KBM-7 (cell line): ENCODE measurements around the gene C11orf21.
A peak's percentile ranks its signal among the peaks of the same experiment; 100 is the strongest.

Experiments
- DNase-seq: peaks from one replicate; pipeline ENCODE4 v3.0.0-alpha.2; 2015
- in situ Hi-C: fragments of 300-500 bp; cut with MboI; formaldehyde crosslinking; loops from 2 replicates; pipeline ENCODE4 v1.14.3; 2020; ENCODE audit warnings: low sequenced_read_pairs, low pct_unique_long_range_greater_than_20kb, mixed read lengths

C11orf21 gene

GRCh38 chr11:2265854-2266585 is 35.7 kb downstream of the C11orf21 start:
- in situ Hi-C loops: no loop called here
- DNase-seq: peak; percentile 3

GRCh38 chr11:2265396-2265795 is 36.3 kb downstream of the C11orf21 start:
- DNase-seq: peak; percentile 44
- in situ Hi-C loops: no loop called here

GRCh38 chr11:2264366-2265053 is 37.2 kb downstream of the C11orf21 start:
- in situ Hi-C loops: no loop called here
- no peak for DNase-seq

- DNase-seq: no peak
- in situ Hi-C loops: no loop called here
Observed at GRCh38 chr11:2263724-2264360, 37.9 kb downstream of the C11orf21 start.

- DNase-seq: no peak
- in situ Hi-C loops: no loop called here
Observed at GRCh38 chr11:2263071-2263565, 38.6 kb downstream of the C11orf21 start.

- in situ Hi-C loops: no loop called here
Observed at GRCh38 chr11:2262301-2263070, 39.2 kb downstream of the C11orf21 start.

GRCh38 chr11:2261436-2262230 is 40.1 kb downstream of the C11orf21 start:
- DNase-seq: no peak
- in situ Hi-C loops: no loop called here

More at GRCh38 chr11:2262301-2263070, 39.2 kb downstream of the C11orf21 start:
- DNase-seq: no peak

- in situ Hi-C loops: no loop called here
- DNase-seq: no peak
Observed at GRCh38 chr11:2260491-2261364, 41.0 kb downstream of the C11orf21 start.

- no peak for DNase-seq
- in situ Hi-C loops: no loop called here
Observed at GRCh38 chr11:2259897-2260451, 41.7 kb downstream of the C11orf21 start.

- in situ Hi-C loops: no loop called here
- no peak for DNase-seq
Observed at GRCh38 chr11:2259466-2259830, 42.3 kb downstream of the C11orf21 start.

- no peak for DNase-seq
- in situ Hi-C loops: no loop called here
Observed at GRCh38 chr11:2258501-2259465, 42.9 kb downstream of the C11orf21 start.

- no peak for DNase-seq
- in situ Hi-C loops: no loop called here
Observed at GRCh38 chr11:2256951-2257700, 44.6 kb downstream of the C11orf21 start.

- no peak for DNase-seq
- in situ Hi-C loops: no loop called here
Observed at GRCh38 chr11:2256293-2256913, 45.3 kb downstream of the C11orf21 start.

GRCh38 chr11:2252018-2252417 is 49.7 kb downstream of the C11orf21 start:
- in situ Hi-C loops: no loop called here
- no peak for DNase-seq

- no peak for DNase-seq
- in situ Hi-C loops: no loop called here
Observed at GRCh38 chr11:2251138-2251537, 50.6 kb downstream of the C11orf21 start.
